GM23248 (cell line): Measurements from ENCODE around the gene GRAMD1A.
"Not testable (repeated sequence)": the region's sequence is repeated elsewhere in the genome, so short reads cannot be mapped to it uniquely, and the experiment has no call there.

Experiments
- EZH2 ChIP-seq: fragments of 200-600 bp; sonication (generic); IDR thresholded peaks from 2 replicates; pipeline ENCODE4 v1.6.1; 2018; ENCODE audit warnings: antibody characterized with exemption, mild to moderate bottlenecking; ENCODE audit not compliant: insufficient read depth, poor library complexity, severe bottlenecking
- EZH2phosphoT487 ChIP-seq: fragments of 200-600 bp; sonication (generic); IDR thresholded peaks from 2 replicates; pipeline ENCODE4 v1.6.1; 2018; ENCODE audit warnings: antibody characterized with exemption, moderate library complexity, mild to moderate bottlenecking, low read depth; ENCODE audit not compliant: insufficient read depth

DNA sequence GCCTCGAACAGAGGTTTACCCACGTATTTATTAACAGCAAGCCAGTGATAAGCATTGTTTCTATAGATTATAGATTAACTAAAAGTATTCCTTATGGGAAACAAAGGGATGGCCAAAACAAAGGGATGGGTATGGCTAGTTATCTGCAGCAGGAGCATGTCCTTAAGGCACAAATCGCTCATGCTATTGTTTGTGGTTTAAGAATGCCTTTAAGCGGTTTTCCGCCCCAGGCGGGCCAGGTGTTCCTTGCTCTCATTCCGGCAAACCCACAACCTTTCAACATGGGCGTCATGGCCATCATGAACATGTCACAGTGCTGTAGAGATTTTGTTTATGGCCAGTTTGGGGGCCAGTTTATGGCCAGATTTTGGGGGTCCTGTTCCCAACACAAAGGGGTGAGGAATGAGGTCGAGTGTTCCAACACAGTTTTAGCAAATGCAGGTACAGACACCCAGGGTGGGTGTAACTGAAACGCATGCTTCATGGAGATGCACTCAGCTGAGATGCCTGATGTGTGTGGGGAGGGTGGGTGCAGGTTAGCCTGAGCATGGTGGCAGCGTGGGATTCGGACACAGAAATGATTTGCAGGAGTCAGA, 29.8 kb upstream of the GRAMD1A start:
- TF ChIP-seq EZH2, EZH2phosphoT487: not testable (repeated sequence)
